GM23338 (cell line): Measurements from ENCODE around the gene TMEM139. TPM values are rescaled to one million over a fixed set of nuclear protein-coding genes. Genes with fewer than 3 reads are reported as not detected.
A peak's percentile ranks its signal among the peaks of the same experiment; 100 is the strongest.
"Not testable (repeated sequence)": the region's sequence is repeated elsewhere in the genome, so short reads cannot be mapped to it uniquely, and the experiment has no call there.

Experiments
- ATAC-seq: fragments of 200-7000 bp; cut with Tn5 transposase; 3 replicates; pipeline ENCODE4 v1.9.1; 2020
- DNase-seq: peaks from one replicate; pipeline ENCODE4 v3.0.0-alpha.2; 2015; ENCODE audit warnings: low spot score
- H2AFZ ChIP-seq: fragments of 200-600 bp; sonication (generic); 2 replicates; pipeline ENCODE4 v1.8.0; 2016; ENCODE audit warnings: antibody characterized with exemption, mild to moderate bottlenecking, moderate library complexity
- H3F3A ChIP-seq: fragments of 200-600 bp; sonication (generic); replicated peaks from 2 replicates; pipeline ENCODE4 v1.8.0; 2017; ENCODE audit warnings: antibody characterized with exemption, mixed run types, low read depth
- H3K27ac ChIP-seq: fragments of 200-600 bp; sonication (generic); 2 replicates; pipeline ENCODE4 v1.6.1; 2016; ENCODE audit warnings: low read depth
- H3K27me3 ChIP-seq: fragments of 200-600 bp; sonication (generic); 2 replicates; pipeline ENCODE4 v1.8.0; 2016; ENCODE audit warnings: mild to moderate bottlenecking, mixed run types, moderate library complexity; ENCODE audit not compliant: insufficient read depth
- H3K36me3 ChIP-seq: fragments of 200-600 bp; sonication (generic); 2 replicates; pipeline ENCODE4 v1.8.0; 2016; ENCODE audit warnings: mild to moderate bottlenecking; ENCODE audit not compliant: insufficient read depth
- H3K4me1 ChIP-seq: fragments of 200-600 bp; sonication (generic); 2 replicates; pipeline ENCODE4 v1.8.0; 2016; ENCODE audit warnings: mild to moderate bottlenecking, moderate library complexity; ENCODE audit not compliant: insufficient read depth
- H3K4me2 ChIP-seq: fragments of 200-600 bp; sonication (generic); 2 replicates; pipeline ENCODE4 v1.7.1; 2017; ENCODE audit warnings: mixed run types
- H3K4me3 ChIP-seq: fragments of 200-600 bp; sonication (generic); 2 replicates; pipeline ENCODE4 v1.6.1; 2016; ENCODE audit warnings: mixed run types
- H3K79me2 ChIP-seq: fragments of 200-600 bp; sonication (generic); replicated peaks from 2 replicates; pipeline ENCODE4 v1.8.0; 2017; ENCODE audit warnings: mild to moderate bottlenecking; ENCODE audit not compliant: insufficient read depth
- H3K9me2 ChIP-seq: fragments of 200-600 bp; sonication (generic); 2 replicates; pipeline ENCODE4 v1.8.0; 2017; ENCODE audit not compliant: insufficient read depth
- H4K20me1 ChIP-seq: fragments of 200-600 bp; sonication (generic); replicated peaks from 2 replicates; pipeline ENCODE4 v1.8.0; 2017; ENCODE audit warnings: mild to moderate bottlenecking; ENCODE audit not compliant: insufficient read depth
- H3K27ac Mint-ChIP-seq: 2 replicates; pipeline ENCODE4 v1.8.0; 2020; ENCODE audit warnings: inconsistent platforms, mild to moderate bottlenecking, moderate library complexity, mixed read lengths
- H3K27me3 Mint-ChIP-seq: 3 replicates; pipeline ENCODE4 v1.8.0; 2022; ENCODE audit warnings: low read depth, mild to moderate bottlenecking, moderate library complexity, mixed read lengths, inconsistent platforms; ENCODE audit not compliant: insufficient read depth, poor library complexity
- H3K36me3 Mint-ChIP-seq: 3 replicates; pipeline ENCODE4 v1.8.0; 2021; ENCODE audit warnings: low read depth, mild to moderate bottlenecking, inconsistent platforms, moderate library complexity, mixed read lengths
- H3K4me1 Mint-ChIP-seq: 3 replicates; pipeline ENCODE4 v1.8.0; 2020; ENCODE audit warnings: mild to moderate bottlenecking, inconsistent platforms, mixed read lengths
- H3K4me3 Mint-ChIP-seq: 3 replicates; pipeline ENCODE4 v1.8.0; 2021; ENCODE audit warnings: moderate library complexity, mild to moderate bottlenecking, inconsistent platforms, mixed read lengths
- H3K9me3 Mint-ChIP-seq: 3 replicates; pipeline ENCODE4 v1.8.0; 2020; ENCODE audit warnings: moderate library complexity, mild to moderate bottlenecking, inconsistent platforms, mixed read lengths
- EZH2 ChIP-seq: fragments of 200-600 bp; sonication (generic); IDR thresholded peaks from one replicate; pipeline ENCODE4 v1.8.0; 2017; ENCODE audit warnings: antibody characterized with exemption, mild to moderate bottlenecking, low read depth; ENCODE audit not compliant: unreplicated experiment
- polyA plus RNA-seq: library from polyadenylated mRNA; unstranded; fragments of >200 nt; fragmentation: Nextera tagmentation; extraction: Ambion mirVana; gene quantifications from 2 replicates; pipeline ENCODE4 v1.2.1, GENCODE V29; 2016
- total RNA-seq: library from RNA; depleted of rRNA; stranded (reverse); fragments of >200 nt; shearing (Covaris generic); gene quantifications from 2 replicates; pipeline ENCODE4 v1.2.3, GENCODE V29; 2014
- TF ChIP-seq, protein P1 (sequence below): IDR thresholded peaks from one replicate; pipeline ENCODE4 v1.6.1; 2018; ENCODE audit warnings: antibody characterized with exemption; ENCODE audit not compliant: unreplicated experiment
- TF ChIP-seq, protein P2 (sequence below): IDR thresholded peaks from 2 replicates; pipeline ENCODE4 v1.6.1; 2016; ENCODE audit warnings: antibody characterized with exemption
- TF ChIP-seq, protein P3 (sequence below): fragments of 250-450 bp; sonication (Bioruptor Pico); IDR thresholded peaks from 2 replicates; pipeline ENCODE4 v1.5.0; 2020; ENCODE audit warnings: mild to moderate bottlenecking, moderate library complexity

The TMEM139 gene
- total and polyA plus RNA-seq, 2 experiments from 2014 or later, result 3.3 to 3.6 TPM

DNA sequence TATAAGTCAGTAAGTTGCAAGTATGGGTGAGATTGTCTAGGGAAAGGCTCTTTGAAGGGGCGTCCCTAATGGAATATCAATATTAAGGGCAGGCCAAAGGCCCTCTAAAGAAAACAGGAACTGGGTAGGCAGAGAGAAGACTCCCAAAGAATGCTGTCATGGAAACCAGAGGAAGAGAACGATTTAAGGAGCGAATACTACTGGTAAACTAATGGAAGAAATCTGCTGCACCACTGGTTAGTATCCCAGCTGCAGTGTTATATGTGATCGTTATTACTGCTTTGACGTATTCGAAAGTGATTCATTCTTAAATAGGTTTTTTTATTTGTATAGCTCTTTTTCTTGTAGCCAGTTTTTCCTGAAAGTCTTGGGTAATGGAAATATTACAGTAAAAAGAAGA, 4.7 kb downstream of the TMEM139 start (continued):
- TF ChIP-seq, protein P1, sequence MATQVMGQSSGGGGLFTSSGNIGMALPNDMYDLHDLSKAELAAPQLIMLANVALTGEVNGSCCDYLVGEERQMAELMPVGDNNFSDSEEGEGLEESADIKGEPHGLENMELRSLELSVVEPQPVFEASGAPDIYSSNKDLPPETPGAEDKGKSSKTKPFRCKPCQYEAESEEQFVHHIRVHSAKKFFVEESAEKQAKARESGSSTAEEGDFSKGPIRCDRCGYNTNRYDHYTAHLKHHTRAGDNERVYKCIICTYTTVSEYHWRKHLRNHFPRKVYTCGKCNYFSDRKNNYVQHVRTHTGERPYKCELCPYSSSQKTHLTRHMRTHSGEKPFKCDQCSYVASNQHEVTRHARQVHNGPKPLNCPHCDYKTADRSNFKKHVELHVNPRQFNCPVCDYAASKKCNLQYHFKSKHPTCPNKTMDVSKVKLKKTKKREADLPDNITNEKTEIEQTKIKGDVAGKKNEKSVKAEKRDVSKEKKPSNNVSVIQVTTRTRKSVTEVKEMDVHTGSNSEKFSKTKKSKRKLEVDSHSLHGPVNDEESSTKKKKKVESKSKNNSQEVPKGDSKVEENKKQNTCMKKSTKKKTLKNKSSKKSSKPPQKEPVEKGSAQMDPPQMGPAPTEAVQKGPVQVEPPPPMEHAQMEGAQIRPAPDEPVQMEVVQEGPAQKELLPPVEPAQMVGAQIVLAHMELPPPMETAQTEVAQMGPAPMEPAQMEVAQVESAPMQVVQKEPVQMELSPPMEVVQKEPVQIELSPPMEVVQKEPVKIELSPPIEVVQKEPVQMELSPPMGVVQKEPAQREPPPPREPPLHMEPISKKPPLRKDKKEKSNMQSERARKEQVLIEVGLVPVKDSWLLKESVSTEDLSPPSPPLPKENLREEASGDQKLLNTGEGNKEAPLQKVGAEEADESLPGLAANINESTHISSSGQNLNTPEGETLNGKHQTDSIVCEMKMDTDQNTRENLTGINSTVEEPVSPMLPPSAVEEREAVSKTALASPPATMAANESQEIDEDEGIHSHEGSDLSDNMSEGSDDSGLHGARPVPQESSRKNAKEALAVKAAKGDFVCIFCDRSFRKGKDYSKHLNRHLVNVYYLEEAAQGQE, result no peak
- no peak for TF ChIP-seq EZH2
- TF ChIP-seq, protein P2, sequence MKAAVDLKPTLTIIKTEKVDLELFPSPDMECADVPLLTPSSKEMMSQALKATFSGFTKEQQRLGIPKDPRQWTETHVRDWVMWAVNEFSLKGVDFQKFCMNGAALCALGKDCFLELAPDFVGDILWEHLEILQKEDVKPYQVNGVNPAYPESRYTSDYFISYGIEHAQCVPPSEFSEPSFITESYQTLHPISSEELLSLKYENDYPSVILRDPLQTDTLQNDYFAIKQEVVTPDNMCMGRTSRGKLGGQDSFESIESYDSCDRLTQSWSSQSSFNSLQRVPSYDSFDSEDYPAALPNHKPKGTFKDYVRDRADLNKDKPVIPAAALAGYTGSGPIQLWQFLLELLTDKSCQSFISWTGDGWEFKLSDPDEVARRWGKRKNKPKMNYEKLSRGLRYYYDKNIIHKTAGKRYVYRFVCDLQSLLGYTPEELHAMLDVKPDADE, result no peak
- TF ChIP-seq, protein P3, sequence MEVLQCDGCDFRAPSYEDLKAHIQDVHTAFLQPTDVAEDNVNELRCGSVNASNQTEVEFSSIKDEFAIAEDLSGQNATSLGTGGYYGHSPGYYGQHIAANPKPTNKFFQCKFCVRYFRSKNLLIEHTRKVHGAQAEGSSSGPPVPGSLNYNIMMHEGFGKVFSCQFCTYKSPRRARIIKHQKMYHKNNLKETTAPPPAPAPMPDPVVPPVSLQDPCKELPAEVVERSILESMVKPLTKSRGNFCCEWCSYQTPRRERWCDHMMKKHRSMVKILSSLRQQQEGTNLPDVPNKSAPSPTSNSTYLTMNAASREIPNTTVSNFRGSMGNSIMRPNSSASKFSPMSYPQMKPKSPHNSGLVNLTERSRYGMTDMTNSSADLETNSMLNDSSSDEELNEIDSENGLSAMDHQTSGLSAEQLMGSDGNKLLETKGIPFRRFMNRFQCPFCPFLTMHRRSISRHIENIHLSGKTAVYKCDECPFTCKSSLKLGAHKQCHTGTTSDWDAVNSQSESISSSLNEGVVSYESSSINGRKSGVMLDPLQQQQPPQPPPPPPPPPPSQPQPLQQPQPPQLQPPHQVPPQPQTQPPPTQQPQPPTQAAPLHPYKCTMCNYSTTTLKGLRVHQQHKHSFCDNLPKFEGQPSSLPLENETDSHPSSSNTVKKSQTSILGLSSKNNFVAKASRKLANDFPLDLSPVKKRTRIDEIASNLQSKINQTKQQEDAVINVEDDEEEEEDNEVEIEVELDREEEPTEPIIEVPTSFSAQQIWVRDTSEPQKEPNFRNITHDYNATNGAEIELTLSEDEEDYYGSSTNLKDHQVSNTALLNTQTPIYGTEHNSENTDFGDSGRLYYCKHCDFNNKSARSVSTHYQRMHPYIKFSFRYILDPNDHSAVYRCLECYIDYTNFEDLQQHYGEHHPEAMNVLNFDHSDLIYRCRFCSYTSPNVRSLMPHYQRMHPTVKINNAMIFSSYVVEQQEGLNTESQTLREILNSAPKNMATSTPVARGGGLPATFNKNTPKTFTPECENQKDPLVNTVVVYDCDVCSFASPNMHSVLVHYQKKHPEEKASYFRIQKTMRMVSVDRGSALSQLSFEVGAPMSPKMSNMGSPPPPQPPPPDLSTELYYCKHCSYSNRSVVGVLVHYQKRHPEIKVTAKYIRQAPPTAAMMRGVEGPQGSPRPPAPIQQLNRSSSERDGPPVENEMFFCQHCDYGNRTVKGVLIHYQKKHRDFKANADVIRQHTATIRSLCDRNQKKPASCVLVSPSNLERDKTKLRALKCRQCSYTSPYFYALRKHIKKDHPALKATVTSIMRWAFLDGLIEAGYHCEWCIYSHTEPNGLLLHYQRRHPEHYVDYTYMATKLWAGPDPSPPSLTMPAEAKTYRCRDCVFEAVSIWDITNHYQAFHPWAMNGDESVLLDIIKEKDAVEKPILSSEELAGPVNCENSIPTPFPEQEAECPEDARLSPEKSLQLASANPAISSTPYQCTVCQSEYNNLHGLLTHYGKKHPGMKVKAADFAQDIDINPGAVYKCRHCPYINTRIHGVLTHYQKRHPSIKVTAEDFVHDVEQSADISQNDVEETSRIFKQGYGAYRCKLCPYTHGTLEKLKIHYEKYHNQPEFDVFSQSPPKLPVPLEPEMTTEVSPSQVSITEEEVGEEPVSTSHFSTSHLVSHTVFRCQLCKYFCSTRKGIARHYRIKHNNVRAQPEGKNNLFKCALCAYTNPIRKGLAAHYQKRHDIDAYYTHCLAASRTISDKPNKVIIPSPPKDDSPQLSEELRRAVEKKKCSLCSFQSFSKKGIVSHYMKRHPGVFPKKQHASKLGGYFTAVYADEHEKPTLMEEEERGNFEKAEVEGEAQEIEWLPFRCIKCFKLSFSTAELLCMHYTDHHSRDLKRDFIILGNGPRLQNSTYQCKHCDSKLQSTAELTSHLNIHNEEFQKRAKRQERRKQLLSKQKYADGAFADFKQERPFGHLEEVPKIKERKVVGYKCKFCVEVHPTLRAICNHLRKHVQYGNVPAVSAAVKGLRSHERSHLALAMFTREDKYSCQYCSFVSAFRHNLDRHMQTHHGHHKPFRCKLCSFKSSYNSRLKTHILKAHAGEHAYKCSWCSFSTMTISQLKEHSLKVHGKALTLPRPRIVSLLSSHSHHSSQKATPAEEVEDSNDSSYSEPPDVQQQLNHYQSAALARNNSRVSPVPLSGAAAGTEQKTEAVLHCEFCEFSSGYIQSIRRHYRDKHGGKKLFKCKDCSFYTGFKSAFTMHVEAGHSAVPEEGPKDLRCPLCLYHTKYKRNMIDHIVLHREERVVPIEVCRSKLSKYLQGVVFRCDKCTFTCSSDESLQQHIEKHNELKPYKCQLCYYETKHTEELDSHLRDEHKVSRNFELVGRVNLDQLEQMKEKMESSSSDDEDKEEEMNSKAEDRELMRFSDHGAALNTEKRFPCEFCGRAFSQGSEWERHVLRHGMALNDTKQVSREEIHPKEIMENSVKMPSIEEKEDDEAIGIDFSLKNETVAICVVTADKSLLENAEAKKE (CRISPR knock-in tag), result no peak

DNA sequence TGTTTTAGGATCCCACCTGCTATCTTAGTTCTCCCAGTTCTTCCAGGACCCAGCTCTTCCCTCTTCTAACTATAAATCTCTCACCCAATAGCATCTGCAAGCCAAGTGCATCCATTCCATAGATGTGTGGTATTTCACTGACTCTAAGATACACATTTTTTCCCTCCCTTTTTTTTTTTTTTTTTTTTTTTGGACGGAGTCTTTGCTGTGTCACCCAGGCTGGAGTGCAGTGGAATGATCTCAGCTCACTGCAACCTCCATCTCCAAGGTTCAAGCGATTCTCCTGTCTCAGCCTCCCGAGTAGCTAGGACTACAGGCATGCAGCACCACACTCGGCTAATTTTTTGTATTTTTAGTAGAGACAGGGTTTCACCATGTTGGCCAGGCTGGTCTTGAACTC, 5.1 kb downstream of the TMEM139 start:
- Histone ChIP-seq H3K27me3 (peaks cover 24% of the 10 kb centered on the region), H3K36me3 (peaks cover 30% of the 10 kb centered on the region), H3K4me3 (peak overlapping the region; percentile 99), H4K20me1 (peaks cover 28% of the 10 kb centered on the region), H3K4me2 (peak overlapping the region; percentile 100), H3K79me2 (peaks cover 48% of the 10 kb centered on the region), H3K4me1 (peaks cover 23% of the 10 kb centered on the region; the same call in 1 of the 2 replicates)
- Mint-ChIP-seq H3K9me3 (peaks cover 16% of the 10 kb centered on the region), H3K4me3 (peak overlapping the region; percentile 99), H3K36me3 (peaks cover 70% of the 10 kb centered on the region), H3K27me3 (peaks cover 38% of the 10 kb centered on the region), H3K4me1 (peaks cover 20% of the 10 kb centered on the region)
- not testable (repeated sequence) for H2AFZ ChIP-seq, H3K27ac Mint-ChIP-seq, DNase-seq, H3F3A ChIP-seq, ATAC-seq, H3K9me2 ChIP-seq, H3K27ac ChIP-seq
